Measurements from ENCODE around the gene STK11IP. TPM values are rescaled to one million over a fixed set of nuclear protein-coding genes. Genes with fewer than 3 reads are reported as not detected.

The STK11IP gene
- total RNA-seq, 1 donor, result 10.3 TPM

DNA sequence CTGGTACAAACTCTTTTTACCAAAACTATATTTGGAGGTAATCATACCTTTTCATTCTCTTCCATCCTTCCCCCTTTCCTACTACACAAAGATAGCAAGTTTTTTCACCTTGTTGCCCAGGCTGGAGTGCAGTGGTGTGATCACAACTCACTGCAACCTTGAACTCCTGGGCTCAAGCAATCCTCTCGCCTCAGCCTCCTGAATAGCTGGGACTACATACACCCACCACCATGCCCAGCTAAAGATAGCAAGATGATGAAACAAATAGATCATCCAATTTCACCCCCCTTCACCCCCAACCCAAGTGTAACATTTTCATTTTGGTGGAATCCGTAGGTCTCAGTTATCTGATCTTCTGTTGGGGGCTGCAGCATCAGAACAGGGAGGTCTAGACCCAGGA, 4.5 kb upstream of the STK11IP start:
- Histone ChIP-seq H3K9me3 (ENCODE audit: low read depth, low read length) (no peaks in the 10 kb centered on the region), H3K4me3 (ENCODE audit: low read length) (no peak overlapping the region), H3K4me1 (ENCODE audit: insufficient read depth, low read length) (peaks cover 11% of the 10 kb centered on the region), H3K27me3 (ENCODE audit: insufficient read depth, low read length) (no peaks in the 10 kb centered on the region)

DNA sequence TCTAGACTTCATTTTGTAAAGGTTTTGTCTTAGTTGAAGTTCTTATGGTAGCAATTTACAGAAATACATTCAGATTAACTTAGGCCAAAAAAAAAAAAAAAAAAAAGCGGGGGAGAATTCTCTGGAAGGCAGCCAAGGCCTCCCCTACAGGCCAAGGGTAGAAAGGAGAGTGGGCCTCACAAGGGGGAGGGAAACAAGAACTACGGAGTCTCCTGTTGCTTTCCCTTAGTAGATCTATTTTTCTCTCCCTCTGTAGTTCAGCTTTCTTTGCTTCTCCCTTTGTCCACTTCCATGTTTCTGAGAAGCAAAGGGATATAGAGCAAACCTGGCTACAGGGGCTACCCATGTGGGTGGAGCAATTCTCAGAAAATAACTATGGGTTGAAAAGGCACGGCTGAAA, 2.4 kb upstream of the STK11IP start:
- Histone ChIP-seq H3K9me3 (ENCODE audit: low read depth, low read length) (no peaks in the 10 kb centered on the region), H3K4me3 (ENCODE audit: low read length) (no peak overlapping the region), H3K4me1 (ENCODE audit: insufficient read depth, low read length) (peaks cover 17% of the 10 kb centered on the region), H3K27me3 (ENCODE audit: insufficient read depth, low read length) (no peaks in the 10 kb centered on the region)

DNA sequence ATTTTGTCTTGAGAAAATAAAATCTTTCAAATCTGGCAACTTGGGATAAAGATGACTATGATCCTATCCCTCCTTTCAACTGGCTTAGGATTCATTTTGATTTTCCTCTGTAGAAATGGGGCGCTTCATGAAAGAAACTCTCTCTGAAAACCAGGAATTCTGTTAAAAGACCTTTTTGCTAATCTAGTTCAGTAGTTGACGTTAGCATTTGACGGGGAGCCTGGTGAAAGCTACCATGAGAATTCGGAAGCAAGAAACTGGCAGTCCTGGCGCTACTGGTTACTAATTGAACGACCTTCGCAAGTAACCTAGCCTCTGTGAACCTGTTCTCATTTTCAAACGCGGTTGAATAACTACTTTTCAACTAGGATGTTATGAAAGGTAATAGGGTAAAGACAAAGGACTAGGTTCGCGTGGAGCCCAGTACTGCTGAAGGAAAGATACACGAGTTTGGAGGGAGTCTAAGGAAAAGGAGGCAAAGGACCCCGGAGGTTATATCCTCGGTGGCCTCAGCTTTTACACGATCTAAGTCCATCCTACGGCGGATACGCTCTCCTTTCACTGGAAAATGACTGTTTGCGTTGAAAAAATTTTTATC, 604 bp upstream of the STK11IP start:
- no peaks in the 10 kb centered on the region for H3K9me3 ChIP-seq (ENCODE audit: low read depth, low read length)
- H3K4me3 ChIP-seq (ENCODE audit: low read length), result peak overlapping the region; percentile 88
- H3K27me3 ChIP-seq (ENCODE audit: insufficient read depth, low read length), result no peaks in the 10 kb centered on the region
- H3K4me1 ChIP-seq (ENCODE audit: insufficient read depth, low read length), result peaks cover 17% of the 10 kb centered on the region

DNA sequence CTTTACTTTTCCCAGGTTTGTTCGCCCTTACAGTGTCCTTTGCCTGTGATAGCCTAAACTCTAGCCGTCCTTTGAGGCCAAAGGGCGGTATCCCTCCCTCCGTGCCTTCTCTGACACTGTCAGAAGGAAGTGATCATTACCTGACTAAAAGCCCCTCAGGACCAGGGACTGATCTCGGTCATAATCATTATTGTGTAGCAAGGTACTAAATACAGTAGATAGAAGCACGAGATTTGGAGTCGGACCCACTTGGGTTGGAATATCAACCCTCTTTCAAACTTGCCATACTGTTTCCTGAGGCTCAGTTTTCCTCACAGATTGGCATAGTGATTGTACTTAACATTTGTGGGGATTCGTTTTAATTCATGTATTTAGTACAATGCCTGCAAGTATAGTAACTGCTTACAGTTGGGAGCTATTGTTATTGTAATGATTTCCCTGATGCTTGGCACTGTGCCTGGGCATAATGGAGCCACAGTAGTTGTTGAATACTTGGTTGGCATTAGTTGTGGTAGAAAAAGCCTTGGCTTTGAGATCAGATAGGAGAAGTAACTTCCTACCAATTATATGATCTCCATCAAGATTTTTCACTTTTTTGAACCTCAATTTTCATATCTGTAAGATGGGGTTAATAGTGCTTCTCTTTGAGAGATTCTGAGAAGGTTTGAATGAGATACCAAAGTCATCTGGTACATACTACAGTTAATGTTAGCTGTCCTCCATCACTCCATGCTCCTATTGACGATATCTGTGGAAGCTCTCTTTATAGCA, 836 bp downstream of the STK11IP start:
- Histone ChIP-seq H3K27me3 (ENCODE audit: insufficient read depth, low read length) (no peaks in the 10 kb centered on the region), H3K9me3 (ENCODE audit: low read depth, low read length) (no peaks in the 10 kb centered on the region), H3K4me3 (ENCODE audit: low read length) (peak overlapping the region; percentile 88), H3K4me1 (ENCODE audit: insufficient read depth, low read length) (peaks cover 21% of the 10 kb centered on the region)

DNA sequence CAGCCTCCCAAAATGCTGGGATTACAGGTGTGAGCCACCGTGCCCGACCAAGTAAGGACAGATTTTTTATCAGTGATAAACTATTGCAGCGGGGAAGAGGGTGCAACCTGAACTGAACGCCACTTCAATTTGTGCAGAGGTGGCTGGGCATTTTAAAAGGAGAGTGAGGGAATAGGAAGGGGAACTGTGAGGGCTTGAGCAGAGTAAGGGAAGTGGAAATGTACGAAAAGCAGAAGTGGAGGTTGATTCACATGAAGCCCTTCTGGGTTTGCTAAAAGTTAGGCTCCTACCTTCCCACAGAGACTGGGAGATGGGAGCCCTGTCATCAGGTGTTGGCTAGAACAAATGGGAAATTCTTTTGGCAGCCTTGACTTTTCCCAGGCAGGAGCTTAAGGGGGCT, 6.1 kb downstream of the STK11IP start:
- Histone ChIP-seq H3K9me3 (ENCODE audit: low read depth, low read length) (no peaks in the 10 kb centered on the region), H3K4me3 (ENCODE audit: low read length) (no peak overlapping the region)

DNA sequence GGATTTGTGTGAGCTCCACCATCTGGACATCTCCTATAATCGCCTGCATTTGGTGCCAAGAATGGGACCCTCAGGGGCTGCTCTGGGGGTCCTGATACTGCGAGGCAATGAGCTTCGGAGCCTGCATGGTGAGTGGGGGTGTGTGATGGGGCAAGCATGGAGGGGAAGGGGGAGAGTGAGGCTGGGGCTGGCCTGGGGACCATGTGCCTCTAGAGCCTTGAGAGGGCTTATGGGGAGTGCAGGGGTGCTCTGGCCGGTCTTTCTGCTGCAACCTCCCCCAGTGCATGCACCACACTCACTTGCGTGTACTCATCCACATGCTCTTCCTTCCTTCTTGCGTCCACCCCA, 7.9 kb downstream of the STK11IP start:
- no peak overlapping the region for H3K4me3 ChIP-seq (ENCODE audit: low read length)
- H3K27me3 ChIP-seq (ENCODE audit: insufficient read depth, low read length), result no peaks in the 10 kb centered on the region
- H3K4me1 ChIP-seq (ENCODE audit: insufficient read depth, low read length), result peaks cover 14% of the 10 kb centered on the region
- no peaks in the 10 kb centered on the region for H3K9me3 ChIP-seq (ENCODE audit: low read depth, low read length)

More for the DNA sequence above, 6.1 kb downstream of the STK11IP start:
- H3K4me1 ChIP-seq (ENCODE audit: insufficient read depth, low read length), result peaks cover 14% of the 10 kb centered on the region
- no peaks in the 10 kb centered on the region for H3K27me3 ChIP-seq (ENCODE audit: insufficient read depth, low read length)

DNA sequence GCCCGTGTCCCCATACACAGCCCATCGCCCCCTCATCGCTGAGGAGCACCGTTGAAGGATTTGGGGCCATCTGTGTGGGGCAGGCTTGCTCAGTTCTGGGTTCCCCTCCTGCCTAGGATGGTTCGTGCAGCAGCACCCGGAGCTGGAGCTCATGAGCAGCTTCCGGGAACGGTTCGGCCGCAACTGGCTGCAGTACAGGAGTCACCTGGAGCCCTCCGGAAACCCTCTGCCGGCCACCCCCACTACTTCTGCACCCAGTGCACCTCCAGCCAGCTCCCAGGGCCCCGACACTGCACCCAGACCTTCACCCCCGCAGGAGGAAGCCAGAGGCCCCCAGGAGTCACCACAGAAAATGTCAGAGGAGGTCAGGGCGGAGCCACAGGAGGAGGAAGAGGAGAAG, 10.3 kb downstream of the STK11IP start:
- no peak overlapping the region for H3K4me3 ChIP-seq (ENCODE audit: low read length)
- no peaks in the 10 kb centered on the region for H3K9me3 ChIP-seq (ENCODE audit: low read depth, low read length)
- H3K4me1 ChIP-seq (ENCODE audit: insufficient read depth, low read length), result peaks cover 14% of the 10 kb centered on the region
- no peaks in the 10 kb centered on the region for H3K27me3 ChIP-seq (ENCODE audit: insufficient read depth, low read length)

DNA sequence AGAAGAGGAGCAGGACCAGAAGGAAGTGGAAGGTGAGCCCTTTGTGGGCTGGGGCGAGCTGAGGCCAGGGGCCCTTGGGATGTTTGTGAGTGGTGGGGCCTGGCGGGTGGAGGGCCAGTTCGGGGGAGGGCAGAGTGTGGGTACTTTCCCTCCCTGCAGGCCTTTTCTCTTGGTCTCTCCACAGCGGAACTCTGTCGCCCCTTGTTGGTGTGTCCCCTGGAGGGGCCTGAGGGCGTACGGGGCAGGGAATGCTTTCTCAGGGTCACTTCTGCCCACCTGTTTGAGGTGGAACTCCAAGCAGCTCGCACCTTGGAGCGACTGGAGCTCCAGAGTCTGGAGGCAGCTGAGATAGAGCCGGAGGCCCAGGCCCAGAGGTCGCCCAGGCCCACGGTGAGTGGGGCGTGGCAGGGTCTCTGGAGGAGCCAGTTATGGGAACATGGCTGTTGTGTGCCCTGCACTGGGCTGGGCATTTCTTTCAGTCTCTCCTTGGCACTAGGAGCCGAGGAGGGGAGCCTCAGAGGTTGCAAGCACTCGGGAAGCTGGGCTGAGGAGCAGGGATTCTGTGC, 10.8 kb downstream of the STK11IP start:
- H3K9me3 ChIP-seq (ENCODE audit: low read depth, low read length), result no peaks in the 10 kb centered on the region
- no peaks in the 10 kb centered on the region for H3K27me3 ChIP-seq (ENCODE audit: insufficient read depth, low read length)
- H3K4me3 ChIP-seq (ENCODE audit: low read length), result no peak overlapping the region
- H3K4me1 ChIP-seq (ENCODE audit: insufficient read depth, low read length), result peaks cover 10% of the 10 kb centered on the region

DNA sequence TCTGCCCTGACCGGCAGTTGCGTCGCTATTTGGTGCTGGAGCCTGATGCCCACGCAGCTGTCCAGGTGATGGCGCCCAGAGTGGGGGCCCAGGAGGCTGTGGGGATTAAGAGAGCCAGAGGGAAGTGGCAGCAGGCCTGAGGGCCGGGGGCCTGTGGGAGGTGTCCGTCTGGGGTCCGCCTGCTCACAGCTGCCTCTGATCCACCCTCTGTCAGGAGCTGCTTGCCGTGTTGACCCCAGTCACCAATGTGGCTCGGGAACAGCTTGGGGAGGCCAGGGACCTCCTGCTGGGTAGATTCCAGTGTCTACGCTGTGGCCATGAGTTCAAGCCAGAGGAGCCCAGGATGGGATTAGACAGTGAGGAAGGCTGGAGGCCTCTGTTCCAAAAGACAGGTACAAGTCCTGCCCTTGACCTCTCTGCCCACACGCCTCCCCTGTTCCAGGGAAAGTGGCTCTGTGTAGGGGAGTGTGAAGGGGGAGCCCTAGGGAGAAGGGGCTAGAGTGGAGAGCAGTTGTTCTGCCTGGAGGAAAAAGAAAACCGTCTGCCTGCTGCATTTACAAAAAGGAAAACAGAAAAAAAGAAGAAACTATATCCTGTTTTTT, 11.6 kb downstream of the STK11IP start:
- no peak overlapping the region for H3K4me3 ChIP-seq (ENCODE audit: low read length)
- no peaks in the 10 kb centered on the region for H3K27me3 ChIP-seq (ENCODE audit: insufficient read depth, low read length)
- peaks cover 2% of the 10 kb centered on the region for H3K4me1 ChIP-seq (ENCODE audit: insufficient read depth, low read length)
- no peaks in the 10 kb centered on the region for H3K9me3 ChIP-seq (ENCODE audit: low read depth, low read length)

DNA sequence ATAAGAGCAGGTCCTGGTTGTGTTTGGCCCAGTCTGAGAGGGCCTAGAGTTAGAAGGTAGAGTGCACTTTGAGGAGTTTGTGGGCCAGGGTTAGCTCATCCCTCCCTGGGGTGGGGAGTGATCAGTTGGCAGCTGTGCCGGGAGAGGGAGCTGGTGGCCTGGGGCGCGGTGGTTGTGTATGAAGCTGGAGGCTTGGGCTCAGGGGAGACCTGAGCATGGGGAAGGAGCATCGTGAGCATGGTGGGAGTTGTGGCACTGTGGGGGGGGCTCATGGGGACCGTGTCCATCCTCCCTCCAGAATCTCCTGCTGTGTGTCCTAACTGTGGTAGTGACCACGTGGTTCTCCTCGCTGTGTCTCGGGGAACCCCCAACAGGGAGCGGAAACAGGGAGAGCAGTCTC, 13.6 kb downstream of the STK11IP start:
- Histone ChIP-seq H3K4me3 (ENCODE audit: low read length) (no peak overlapping the region), H3K9me3 (ENCODE audit: low read depth, low read length) (no peaks in the 10 kb centered on the region), H3K4me1 (ENCODE audit: insufficient read depth, low read length) (no peaks in the 10 kb centered on the region), H3K27me3 (ENCODE audit: insufficient read depth, low read length) (no peaks in the 10 kb centered on the region)

DNA sequence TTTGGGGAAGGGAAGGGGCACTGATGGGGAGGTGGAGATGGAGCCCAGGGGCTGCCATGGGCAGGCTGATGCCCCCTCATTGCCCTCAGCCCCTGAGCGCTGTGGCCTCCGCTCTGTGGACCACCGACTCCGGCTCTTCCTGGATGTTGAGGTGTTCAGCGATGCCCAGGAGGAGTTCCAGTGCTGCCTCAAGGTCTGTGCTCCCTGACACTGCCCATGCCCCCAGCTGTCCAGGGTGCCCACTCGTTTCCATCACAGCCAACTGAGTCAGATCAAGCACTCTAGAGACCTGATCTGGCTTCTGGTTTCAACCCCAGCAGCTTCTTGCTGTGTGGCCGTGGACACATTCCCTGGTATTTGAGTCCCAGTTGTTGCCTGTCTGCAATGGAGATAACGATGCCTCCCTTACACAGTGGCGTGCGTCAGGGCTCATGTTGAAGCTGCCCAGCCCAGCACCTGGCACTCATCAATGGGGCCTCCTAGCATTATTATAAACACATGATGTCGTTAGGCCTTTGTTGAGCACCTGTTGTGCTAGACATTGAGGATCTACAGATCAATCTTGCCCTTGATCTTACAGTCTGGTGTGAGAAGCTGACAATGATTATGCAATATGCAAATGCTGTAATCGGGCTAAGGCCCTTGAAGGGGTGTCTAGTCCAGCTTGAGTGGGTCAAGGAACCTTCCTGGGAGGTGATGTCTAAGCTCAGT, 14.4 kb downstream of the STK11IP start:
- H3K4me1 ChIP-seq (ENCODE audit: insufficient read depth, low read length), result no peaks in the 10 kb centered on the region
- H3K4me3 ChIP-seq (ENCODE audit: low read length), result no peak overlapping the region
- H3K27me3 ChIP-seq (ENCODE audit: insufficient read depth, low read length), result no peaks in the 10 kb centered on the region
- H3K9me3 ChIP-seq (ENCODE audit: low read depth, low read length), result no peaks in the 10 kb centered on the region

DNA sequence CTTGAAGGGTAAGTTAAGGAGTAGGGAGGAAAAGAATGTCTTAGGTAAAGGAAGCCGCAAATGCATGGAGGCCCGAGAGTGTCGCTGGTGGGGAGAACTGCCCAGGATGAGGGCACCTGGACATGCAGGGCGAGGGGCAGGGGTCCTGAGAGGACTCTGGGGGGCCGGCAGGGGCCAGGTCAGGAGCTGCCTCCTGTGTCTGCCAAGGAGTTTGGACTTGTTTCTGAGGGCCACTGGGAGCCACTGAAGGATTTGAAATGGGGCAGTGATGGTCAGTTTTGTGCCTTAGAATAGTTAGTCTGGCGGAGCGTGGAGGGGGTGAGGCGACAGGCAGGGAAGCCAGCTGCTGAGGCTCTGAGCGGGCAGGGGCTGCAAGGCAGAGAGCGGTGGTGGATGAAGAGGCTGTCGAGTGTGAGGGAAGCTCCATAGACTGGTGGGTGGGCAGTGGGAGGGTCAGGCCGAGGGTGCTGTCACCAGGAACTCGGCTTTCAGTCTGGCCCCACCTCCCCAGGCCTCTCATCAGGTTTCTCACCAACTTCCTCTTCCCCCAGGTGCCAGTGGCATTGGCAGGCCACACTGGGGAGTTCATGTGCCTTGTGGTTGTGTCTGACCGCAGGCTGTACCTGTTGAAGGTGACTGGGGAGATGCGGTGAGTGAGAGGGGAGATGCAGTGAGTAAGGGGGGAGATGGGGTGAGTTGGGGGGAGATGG, 15.1 kb downstream of the STK11IP start:
- Histone ChIP-seq H3K9me3 (ENCODE audit: low read depth, low read length) (no peaks in the 10 kb centered on the region), H3K27me3 (ENCODE audit: insufficient read depth, low read length) (no peaks in the 10 kb centered on the region), H3K4me3 (ENCODE audit: low read length) (no peak overlapping the region), H3K4me1 (ENCODE audit: insufficient read depth, low read length) (no peaks in the 10 kb centered on the region)

DNA sequence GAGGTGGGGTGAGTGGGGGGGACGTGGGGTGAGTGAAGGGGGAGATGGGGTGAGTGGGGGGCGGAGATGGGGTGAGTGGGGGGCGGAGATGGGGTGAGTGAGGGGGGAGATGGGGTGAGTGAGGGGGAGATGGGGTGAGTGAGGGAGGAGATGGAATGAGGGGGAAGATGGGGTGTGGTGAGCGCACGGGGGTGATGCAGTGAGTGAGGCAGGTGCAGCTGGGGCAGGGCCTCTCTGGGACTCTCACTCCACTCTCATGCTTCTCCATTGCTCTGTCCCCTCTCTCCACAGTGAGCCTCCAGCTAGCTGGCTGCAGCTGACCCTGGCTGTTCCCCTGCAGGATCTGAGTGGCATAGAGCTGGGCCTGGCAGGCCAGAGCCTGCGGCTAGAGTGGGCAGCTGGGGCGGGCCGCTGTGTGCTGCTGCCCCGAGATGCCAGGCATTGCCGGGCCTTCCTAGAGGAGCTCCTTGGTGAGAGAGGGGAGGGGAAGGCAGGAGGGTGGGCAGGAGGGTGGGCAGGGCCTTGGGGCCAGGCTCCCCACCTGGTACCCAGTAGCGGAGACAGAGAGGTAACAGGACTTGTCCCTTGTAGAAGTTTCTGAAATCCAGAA, 15.9 kb downstream of the STK11IP start:
- Histone ChIP-seq H3K4me1 (ENCODE audit: insufficient read depth, low read length) (no peaks in the 10 kb centered on the region), H3K27me3 (ENCODE audit: insufficient read depth, low read length) (no peaks in the 10 kb centered on the region), H3K9me3 (ENCODE audit: low read depth, low read length) (no peaks in the 10 kb centered on the region), H3K4me3 (ENCODE audit: low read length) (no peak overlapping the region)

DNA sequence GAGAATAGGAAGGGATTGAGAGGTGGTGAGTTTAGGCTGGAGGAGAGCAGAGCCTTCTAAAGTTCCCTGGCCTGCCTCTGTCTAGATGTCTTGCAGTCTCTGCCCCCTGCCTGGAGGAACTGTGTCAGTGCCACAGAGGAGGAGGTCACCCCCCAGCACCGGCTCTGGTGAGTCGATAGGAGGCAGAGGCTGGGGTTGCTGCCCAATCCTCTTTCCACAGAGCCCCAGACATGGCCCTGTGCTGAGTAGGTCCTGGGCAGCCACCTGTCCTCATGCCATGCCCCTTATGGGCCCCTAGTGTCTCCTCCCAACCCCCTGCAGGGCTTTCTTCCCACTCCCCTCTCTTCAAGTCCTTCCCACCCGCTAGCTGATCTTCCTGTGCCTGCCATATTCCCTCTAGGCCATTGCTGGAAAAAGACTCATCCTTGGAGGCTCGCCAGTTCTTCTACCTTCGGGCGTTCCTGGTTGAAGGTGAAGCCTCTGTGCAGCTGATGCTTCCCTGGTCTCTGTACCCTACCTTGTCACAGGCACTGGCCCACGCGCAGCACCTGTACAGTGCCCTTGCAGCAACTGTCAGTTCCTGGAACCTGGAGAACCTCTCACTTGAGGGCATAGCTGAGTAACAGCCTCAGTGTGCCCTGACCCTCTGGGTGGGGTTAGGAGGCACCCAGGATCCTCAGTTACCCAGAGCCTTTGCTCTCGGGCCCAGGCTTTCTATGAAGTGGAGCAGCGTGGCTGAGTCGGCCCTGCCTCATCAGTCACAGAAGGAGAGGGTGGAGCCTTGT, 16.6 kb downstream of the STK11IP start:
- Histone ChIP-seq H3K9me3 (ENCODE audit: low read depth, low read length) (no peaks in the 10 kb centered on the region), H3K4me3 (ENCODE audit: low read length) (no peak overlapping the region), H3K4me1 (ENCODE audit: insufficient read depth, low read length) (no peaks in the 10 kb centered on the region), H3K27me3 (ENCODE audit: insufficient read depth, low read length) (no peaks in the 10 kb centered on the region)

Measured in mononuclear cell (primary cell).